HCT116 (cell line): ENCODE results near the gene GRIK4. TPM values are rescaled to one million over a fixed set of nuclear protein-coding genes. Genes with fewer than 3 reads are reported as not detected.

ENCODE experiments used
- ATAC-seq: fragments of 200-7000 bp; cut with Tn5 transposase; 2 replicates; pipeline ENCODE4 v1.9.1; 2020; ENCODE audit warnings: mild to moderate bottlenecking, moderate library complexity
- BruUV-seq: library from RNA; stranded (reverse); fragments of 400-500 nt; replicated peaks from 2 replicates; lab custom pipeline; 2021; lab: Mats Ljungman, UMichigan
- CTCF ChIA-PET: fragments of 300-600 bp; sonication (Branson Sonifier 250); formaldehyde crosslinking; loops from one replicate; lab custom pipeline; 2021; ENCODE audit warnings: antibody characterized with exemption; lab: Charles Lee
- POLR2A ChIA-PET: fragments of 300-600, 350-600 bp; sonication (Branson Sonifier 250); formaldehyde crosslinking; loops from one replicate; lab custom pipeline; 2021; ENCODE audit warnings: antibody characterized with exemption; lab: Charles Lee
- RAD21 ChIA-PET, 2 experiments: fragments of 300-600 bp; sonication (Branson Sonifier 250); formaldehyde crosslinking; loops; one replicate each; lab custom pipeline; 2023; ENCODE audit warnings: low total read pairs in 2 of 2; ENCODE audit not compliant: uncharacterized antibody in 2 of 2, unreplicated experiment in 2 of 2, low non-redundant PET in 1 of 2; lab: Charles Lee
- DNase-seq: peaks from one replicate; pipeline ENCODE4 v3.0.0-alpha.2; 2010; ENCODE audit warnings: low read depth, low spot score
- H2AFZ ChIP-seq: fragments of 200-600 bp; shearing (Covaris generic), sonication (generic); 2 replicates; pipeline ENCODE4 v1.6.1; 2017; ENCODE audit warnings: low read depth, mixed run types, mixed read lengths, antibody characterized with exemption, low read length; ENCODE audit not compliant: poor library complexity, severe bottlenecking
- H3K27ac ChIP-seq: 2 replicates; pipeline ENCODE4 v1.5.1; 2012; ENCODE audit warnings: low read depth, low read length
- H3K27me3 ChIP-seq: fragments of 200-600 bp; sonication (generic); 2 replicates; pipeline ENCODE4 v1.6.1; 2016; ENCODE audit warnings: mixed run types, low read length, mixed read lengths; ENCODE audit not compliant: insufficient read depth
- H3K36me3 ChIP-seq, 2 experiments: fragments of 200-500 bp in 1 of 2; fragments of 200-600 bp in 1 of 2; sonication (Bioruptor generic) in 1 of 2; sonication (generic) in 1 of 2; 2 replicates each; pipeline versions ENCODE4 v1.5.1 to v1.6.1; 2014 to 2016; ENCODE audit warnings: low read length in 2 of 2, inconsistent platforms in 1 of 2, mixed read lengths in 1 of 2, mixed run types in 1 of 2; ENCODE audit not compliant: insufficient read depth in 2 of 2, control insufficient read depth in 1 of 2
- H3K4me1 ChIP-seq, 2 experiments: fragments of 200-600 bp in 1 of 2; sonication (generic) in 1 of 2; 2 replicates each; pipeline versions ENCODE4 v1.5.1 to v1.6.1; 2012 to 2017; ENCODE audit warnings: low read length in 2 of 2, inconsistent platforms in 1 of 2, mild to moderate bottlenecking in 1 of 2, mixed read lengths in 1 of 2, mixed run types in 1 of 2, moderate library complexity in 1 of 2; ENCODE audit not compliant: insufficient read depth in 2 of 2, control insufficient read depth in 1 of 2
- H3K4me2 ChIP-seq: fragments of 200-600 bp; sonication (generic); 2 replicates; pipeline ENCODE4 v1.6.1; 2017; ENCODE audit warnings: mixed run types, low read length, mixed read lengths
- H3K4me3 ChIP-seq, 2 experiments: fragments of 200-600 bp in 1 of 2; sonication (generic) in 1 of 2; replicated peaks in 1 of 2; 2 replicates each; pipeline ENCODE4 v1.5.1; 2011 to 2016; ENCODE audit warnings: low read length in 2 of 2, control low read depth in 1 of 2, low read depth in 1 of 2, mild to moderate bottlenecking in 1 of 2, mixed read lengths in 1 of 2, mixed run types in 1 of 2
- H3K79me2 ChIP-seq: fragments of 200-600 bp; sonication (generic); 2 replicates; pipeline ENCODE4 v1.6.1; 2017; ENCODE audit warnings: mild to moderate bottlenecking, mixed run types, low read length, moderate library complexity, mixed read lengths; ENCODE audit not compliant: insufficient read depth
- H3K9ac ChIP-seq: fragments of 200-600 bp; sonication (generic); 2 replicates; pipeline ENCODE4 v1.6.1; 2016; ENCODE audit warnings: low read length, mixed read lengths
- H3K9me2 ChIP-seq: fragments of 200-600 bp; sonication (generic), shearing (Covaris generic); 2 replicates; pipeline ENCODE4 v1.6.1; 2017; ENCODE audit warnings: mixed run types, mild to moderate bottlenecking, moderate library complexity; ENCODE audit not compliant: insufficient read depth
- H3K9me3 ChIP-seq, 2 experiments: fragments of 200-500 bp in 1 of 2; fragments of 200-600 bp in 1 of 2; sonication (Bioruptor generic) in 1 of 2; sonication (generic) in 1 of 2; 2 replicates each; pipeline ENCODE4 v1.6.1; 2014 to 2017; ENCODE audit warnings: low read length in 2 of 2, mixed read lengths in 2 of 2, inconsistent platforms in 1 of 2, low read depth in 1 of 2, mild to moderate bottlenecking in 1 of 2, mixed run types in 1 of 2, moderate library complexity in 1 of 2; ENCODE audit not compliant: control insufficient read depth in 1 of 2, insufficient read depth in 1 of 2
- H4K20me1 ChIP-seq: fragments of 200-600 bp; sonication (generic), shearing (Covaris generic); 2 replicates; pipeline ENCODE4 v1.6.1; 2017; ENCODE audit warnings: mixed run types, mild to moderate bottlenecking, moderate library complexity; ENCODE audit not compliant: insufficient read depth
- CEBPB ChIP-seq: IDR thresholded peaks from 2 replicates; pipeline ENCODE4 v1.6.1; 2012; ENCODE audit warnings: low read depth
- EGR1 ChIP-seq: IDR thresholded peaks from 2 replicates; pipeline ENCODE4 v1.6.1; 2012; ENCODE audit warnings: low read depth
- ELF1 ChIP-seq: IDR thresholded peaks from 2 replicates; pipeline ENCODE4 v1.6.1; 2012; ENCODE audit warnings: low read depth, borderline replicate concordance
- EZH2phosphoT487 ChIP-seq: fragments of 200-600 bp; IDR thresholded peaks from 2 replicates; pipeline ENCODE4 v1.6.1; 2018; ENCODE audit warnings: antibody characterized with exemption, borderline replicate concordance
- FOSL1 ChIP-seq: IDR thresholded peaks from 2 replicates; pipeline ENCODE4 v1.6.1; 2012; ENCODE audit warnings: low read depth
- POLR2A ChIP-seq: IDR thresholded peaks from 2 replicates; pipeline ENCODE4 v1.7.0; 2011; ENCODE audit warnings: borderline replicate concordance; ENCODE audit not compliant: insufficient read depth, insufficient read length; ENCODE audit errors: extremely low read depth
- RAD21 ChIP-seq: IDR thresholded peaks from 2 replicates; pipeline ENCODE4 v1.6.1; 2012; ENCODE audit warnings: low read depth, mild to moderate bottlenecking
- SIN3A ChIP-seq: IDR thresholded peaks from 2 replicates; pipeline ENCODE4 v1.6.1; 2012; ENCODE audit warnings: low read depth
- SP1 ChIP-seq: IDR thresholded peaks from 2 replicates; pipeline ENCODE4 v1.6.1; 2012; ENCODE audit warnings: low read depth
- SRF ChIP-seq: IDR thresholded peaks from 2 replicates; pipeline ENCODE4 v1.6.1; 2012; ENCODE audit warnings: low read depth
- YY1 ChIP-seq: IDR thresholded peaks from 2 replicates; pipeline ENCODE4 v1.6.1; 2011; ENCODE audit warnings: low read length, low read depth, moderate library complexity, mild to moderate bottlenecking; ENCODE audit not compliant: insufficient replicate concordance; ENCODE audit errors: extremely low read depth
- ZFX ChIP-seq: fragments of 450-650 bp; IDR thresholded peaks from 2 replicates; pipeline ENCODE4 v1.6.1; 2017
- ZNF274 ChIP-seq: fragments of 200-500 bp; sonication (Bioruptor generic); IDR thresholded peaks from 2 replicates; pipeline ENCODE4 v1.6.1; 2014; ENCODE audit warnings: mild to moderate bottlenecking, low read depth, low read length, inconsistent platforms
- intact Hi-C: fragments of 100-400 bp; cut with micrococcal nuclease; formaldehyde crosslinking; loops from 2 replicates; pipeline ENCODE4 v1.10.0; 2022
- total RNA-seq: library from RNA; stranded (reverse); gene quantifications from one replicate; pipeline ENCODE4 v1.2.1, GENCODE V29; 2021; ENCODE audit not compliant: unreplicated experiment
- TF ChIP-seq, protein P1 (sequence below): IDR thresholded peaks from 2 replicates; pipeline ENCODE4 v1.6.1; 2011; ENCODE audit warnings: mild to moderate bottlenecking, low read length, moderate library complexity; ENCODE audit not compliant: insufficient replicate concordance; ENCODE audit errors: extremely low read depth
- TF ChIP-seq, protein P2 (sequence below): IDR thresholded peaks from 2 replicates; pipeline ENCODE4 v1.6.1; 2012
- TF ChIP-seq, protein P3 (sequence below): IDR thresholded peaks from 2 replicates; pipeline ENCODE4 v1.6.1; 2012
- TF ChIP-seq, protein P4 (sequence below): IDR thresholded peaks from 2 replicates; pipeline ENCODE4 v1.6.1; 2012; ENCODE audit warnings: low read depth

GRIK4 gene
- total RNA-seq, 1 experiment from 2014 or later = 0.52 TPM

DNA sequence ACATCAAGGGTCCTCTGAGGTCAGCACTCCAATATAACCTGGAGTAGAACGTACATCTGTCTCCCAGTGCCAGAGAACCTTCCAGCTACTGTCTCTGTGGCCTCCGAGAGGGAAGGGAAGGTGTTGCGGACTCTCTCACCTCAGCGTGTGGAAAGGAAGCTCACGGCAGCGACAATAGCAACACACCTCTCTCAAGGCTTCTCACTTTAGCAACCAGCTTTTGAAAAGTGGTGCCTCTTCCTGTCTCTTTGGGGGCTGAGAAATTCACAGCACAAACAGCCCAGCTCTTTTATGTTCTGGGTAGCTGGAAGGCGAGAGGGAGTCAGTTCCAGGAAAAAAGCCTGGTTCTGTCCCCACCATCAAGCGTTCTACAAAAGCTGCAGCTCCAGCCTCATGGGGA is 355.5 kb downstream of the GRIK4 start:
- H2AFZ ChIP-seq = no peak overlapping the region
- TF ChIP-seq POLR2A (no peak), ZFX (no peak), SRF (no peak), SP1 (no peak), EZH2phosphoT487 (no peak), SIN3A (no peak), ZNF274 (no peak), FOSL1 (no peak), CEBPB (no peak), RAD21 (no peak), YY1 (no peak), ELF1 (no peak), EGR1 (no peak)
- TF ChIP-seq, protein P1, sequence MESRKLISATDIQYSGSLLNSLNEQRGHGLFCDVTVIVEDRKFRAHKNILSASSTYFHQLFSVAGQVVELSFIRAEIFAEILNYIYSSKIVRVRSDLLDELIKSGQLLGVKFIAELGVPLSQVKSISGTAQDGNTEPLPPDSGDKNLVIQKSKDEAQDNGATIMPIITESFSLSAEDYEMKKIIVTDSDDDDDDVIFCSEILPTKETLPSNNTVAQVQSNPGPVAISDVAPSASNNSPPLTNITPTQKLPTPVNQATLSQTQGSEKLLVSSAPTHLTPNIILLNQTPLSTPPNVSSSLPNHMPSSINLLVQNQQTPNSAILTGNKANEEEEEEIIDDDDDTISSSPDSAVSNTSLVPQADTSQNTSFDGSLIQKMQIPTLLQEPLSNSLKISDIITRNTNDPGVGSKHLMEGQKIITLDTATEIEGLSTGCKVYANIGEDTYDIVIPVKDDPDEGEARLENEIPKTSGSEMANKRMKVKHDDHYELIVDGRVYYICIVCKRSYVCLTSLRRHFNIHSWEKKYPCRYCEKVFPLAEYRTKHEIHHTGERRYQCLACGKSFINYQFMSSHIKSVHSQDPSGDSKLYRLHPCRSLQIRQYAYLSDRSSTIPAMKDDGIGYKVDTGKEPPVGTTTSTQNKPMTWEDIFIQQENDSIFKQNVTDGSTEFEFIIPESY = no peak
- TF ChIP-seq, protein P2, sequence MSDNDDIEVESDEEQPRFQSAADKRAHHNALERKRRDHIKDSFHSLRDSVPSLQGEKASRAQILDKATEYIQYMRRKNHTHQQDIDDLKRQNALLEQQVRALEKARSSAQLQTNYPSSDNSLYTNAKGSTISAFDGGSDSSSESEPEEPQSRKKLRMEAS = no peak
- TF ChIP-seq, protein P3, sequence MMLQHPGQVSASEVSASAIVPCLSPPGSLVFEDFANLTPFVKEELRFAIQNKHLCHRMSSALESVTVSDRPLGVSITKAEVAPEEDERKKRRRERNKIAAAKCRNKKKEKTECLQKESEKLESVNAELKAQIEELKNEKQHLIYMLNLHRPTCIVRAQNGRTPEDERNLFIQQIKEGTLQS = no peak
- TF ChIP-seq, protein P4, sequence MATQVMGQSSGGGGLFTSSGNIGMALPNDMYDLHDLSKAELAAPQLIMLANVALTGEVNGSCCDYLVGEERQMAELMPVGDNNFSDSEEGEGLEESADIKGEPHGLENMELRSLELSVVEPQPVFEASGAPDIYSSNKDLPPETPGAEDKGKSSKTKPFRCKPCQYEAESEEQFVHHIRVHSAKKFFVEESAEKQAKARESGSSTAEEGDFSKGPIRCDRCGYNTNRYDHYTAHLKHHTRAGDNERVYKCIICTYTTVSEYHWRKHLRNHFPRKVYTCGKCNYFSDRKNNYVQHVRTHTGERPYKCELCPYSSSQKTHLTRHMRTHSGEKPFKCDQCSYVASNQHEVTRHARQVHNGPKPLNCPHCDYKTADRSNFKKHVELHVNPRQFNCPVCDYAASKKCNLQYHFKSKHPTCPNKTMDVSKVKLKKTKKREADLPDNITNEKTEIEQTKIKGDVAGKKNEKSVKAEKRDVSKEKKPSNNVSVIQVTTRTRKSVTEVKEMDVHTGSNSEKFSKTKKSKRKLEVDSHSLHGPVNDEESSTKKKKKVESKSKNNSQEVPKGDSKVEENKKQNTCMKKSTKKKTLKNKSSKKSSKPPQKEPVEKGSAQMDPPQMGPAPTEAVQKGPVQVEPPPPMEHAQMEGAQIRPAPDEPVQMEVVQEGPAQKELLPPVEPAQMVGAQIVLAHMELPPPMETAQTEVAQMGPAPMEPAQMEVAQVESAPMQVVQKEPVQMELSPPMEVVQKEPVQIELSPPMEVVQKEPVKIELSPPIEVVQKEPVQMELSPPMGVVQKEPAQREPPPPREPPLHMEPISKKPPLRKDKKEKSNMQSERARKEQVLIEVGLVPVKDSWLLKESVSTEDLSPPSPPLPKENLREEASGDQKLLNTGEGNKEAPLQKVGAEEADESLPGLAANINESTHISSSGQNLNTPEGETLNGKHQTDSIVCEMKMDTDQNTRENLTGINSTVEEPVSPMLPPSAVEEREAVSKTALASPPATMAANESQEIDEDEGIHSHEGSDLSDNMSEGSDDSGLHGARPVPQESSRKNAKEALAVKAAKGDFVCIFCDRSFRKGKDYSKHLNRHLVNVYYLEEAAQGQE = no peak
- intact Hi-C loops = no loop called here
- ChIA-PET RAD21 (no interaction called here), CTCF (no interaction called here), POLR2A (no interaction called here)
- H3K4me3 ChIP-seq = no peak overlapping the region
- H3K9me2 ChIP-seq = no peaks in the 10 kb centered on the region
- H4K20me1 ChIP-seq = no peaks in the 10 kb centered on the region
- H3K9ac ChIP-seq = no peak overlapping the region
- H3K27ac ChIP-seq = no peak overlapping the region
- BruUV-seq = no TSS peak
- H3K27me3 ChIP-seq = peaks cover 35% of the 10 kb centered on the region
- no peak overlapping the region for H3K4me2 ChIP-seq
- no peaks in the 10 kb centered on the region for H3K4me1 ChIP-seq
- H3K36me3 ChIP-seq = no peaks in the 10 kb centered on the region
- no peaks in the 10 kb centered on the region for H3K79me2 ChIP-seq
- ATAC-seq (no peak), DNase-seq (no peak)
- H3K9me3 ChIP-seq = no peaks in the 10 kb centered on the region
